22Rv1 (cell line): ENCODE results near the gene PTPRD.

Experiments used
- H3K27ac ChIP-seq: fragments of 450-650 bp; 2 replicates; pipeline ENCODE4 v1.5.1; 2017
- CTCF ChIP-seq: fragments of 450-650 bp; IDR thresholded peaks from 2 replicates; pipeline ENCODE4 v1.5.1; 2017; ENCODE audit warnings: mild to moderate bottlenecking
- ZFX ChIP-seq: fragments of 450-650 bp; IDR thresholded peaks from 2 replicates; pipeline ENCODE4 v1.6.1; 2017; ENCODE audit warnings: antibody characterized with exemption, borderline replicate concordance

PTPRD gene

GRCh38 chr9:8719833-8720486 lies 1892.8 kb downstream of the PTPRD start:
- no peak overlapping the region for H3K27ac ChIP-seq
- TF ChIP-seq ZFX = no peak
- TF ChIP-seq CTCF = no peak

GRCh38 chr9:8718121-8718725 lies 1894.6 kb downstream of the PTPRD start:
- no peak for TF ChIP-seq CTCF
- TF ChIP-seq ZFX = no peak

GRCh38 chr9:8717146-8717545 lies 1895.7 kb downstream of the PTPRD start:
- no peak overlapping the region for H3K27ac ChIP-seq
- TF ChIP-seq ZFX (no peak), CTCF (no peak)

More at GRCh38 chr9:8718121-8718725, 1894.6 kb downstream of the PTPRD start:
- no peak overlapping the region for H3K27ac ChIP-seq

GRCh38 chr9:8715788-8716187 lies 1897.0 kb downstream of the PTPRD start:
- no peak for TF ChIP-seq ZFX
- TF ChIP-seq CTCF = no peak
- no peak overlapping the region for H3K27ac ChIP-seq

- H3K27ac ChIP-seq = no peak overlapping the region
- TF ChIP-seq ZFX (no peak), CTCF (no peak)
Measured at GRCh38 chr9:8713811-8714165, 1899.0 kb downstream of the PTPRD start.

GRCh38 chr9:8713149-8713810 lies 1899.5 kb downstream of the PTPRD start:
- TF ChIP-seq ZFX (no peak), CTCF (no peak)
- H3K27ac ChIP-seq = no peak overlapping the region

GRCh38 chr9:8709731-8710130 lies 1903.1 kb downstream of the PTPRD start:
- TF ChIP-seq ZFX (no peak), CTCF (no peak)
- H3K27ac ChIP-seq = no peak overlapping the region
